ENCODE data around the gene OBSCN. TPM values are rescaled to one million over a fixed set of nuclear protein-coding genes. Genes with fewer than 3 reads are reported as not detected.

Gene OBSCN
- total RNA-seq, 1 donor from 2014 or later = 16.9 TPM

GRCh38 chr1:228233136-228233535 lies 25.3 kb downstream of the OBSCN start:
- DNase-seq (ENCODE audit: low spot score) = no peak
- H3K9me3 Mint-ChIP-seq (ENCODE audit: unreplicated experiment) = no peaks in the 10 kb centered on the region
- no peaks in the 10 kb centered on the region for H3K36me3 Mint-ChIP-seq (ENCODE audit: low read depth, unreplicated experiment)
- H3K27ac Mint-ChIP-seq (ENCODE audit: unreplicated experiment) = no peak overlapping the region
- H3K4me1 Mint-ChIP-seq (ENCODE audit: unreplicated experiment) = no peaks in the 10 kb centered on the region
- no peak overlapping the region for H3K4me3 Mint-ChIP-seq (ENCODE audit: unreplicated experiment)
- TF ChIP-seq CTCF (IDR thresholded peaks at IDR 0.05; ENCODE audit: unreplicated experiment) = no peak
- no peaks in the 10 kb centered on the region for H3K27me3 Mint-ChIP-seq (ENCODE audit: unreplicated experiment)

- no peaks in the 10 kb centered on the region for H3K27me3 Mint-ChIP-seq (ENCODE audit: unreplicated experiment)
- H3K27ac Mint-ChIP-seq (ENCODE audit: unreplicated experiment) = no peak overlapping the region
- H3K9me3 Mint-ChIP-seq (ENCODE audit: unreplicated experiment) = no peaks in the 10 kb centered on the region
- H3K36me3 Mint-ChIP-seq (ENCODE audit: low read depth, unreplicated experiment) = peaks cover 14% of the 10 kb centered on the region
- no peak for DNase-seq (ENCODE audit: low spot score)
- H3K4me1 Mint-ChIP-seq (ENCODE audit: unreplicated experiment) = no peaks in the 10 kb centered on the region
- H3K4me3 Mint-ChIP-seq (ENCODE audit: unreplicated experiment) = no peak overlapping the region
- no peak for TF ChIP-seq CTCF (IDR thresholded peaks at IDR 0.05; ENCODE audit: unreplicated experiment)
Observed at GRCh38 chr1:228234921-228235320, 27.1 kb downstream of the OBSCN start.

GRCh38 chr1:228236744-228237143 lies 28.9 kb downstream of the OBSCN start:
- H3K9me3 Mint-ChIP-seq (ENCODE audit: unreplicated experiment) = peaks cover 6% of the 10 kb centered on the region
- no peaks in the 10 kb centered on the region for H3K4me1 Mint-ChIP-seq (ENCODE audit: unreplicated experiment)
- H3K4me3 Mint-ChIP-seq (ENCODE audit: unreplicated experiment) = no peak overlapping the region
- H3K36me3 Mint-ChIP-seq (ENCODE audit: low read depth, unreplicated experiment) = peaks cover 29% of the 10 kb centered on the region
- peak; percentile 69 for DNase-seq (ENCODE audit: low spot score)
- H3K27me3 Mint-ChIP-seq (ENCODE audit: unreplicated experiment) = peaks cover 4% of the 10 kb centered on the region
- H3K27ac Mint-ChIP-seq (ENCODE audit: unreplicated experiment) = no peak overlapping the region
- peak; percentile 38 for TF ChIP-seq CTCF (IDR thresholded peaks at IDR 0.05; ENCODE audit: unreplicated experiment)

- peaks cover 6% of the 10 kb centered on the region for H3K9me3 Mint-ChIP-seq (ENCODE audit: unreplicated experiment)
- no peak for DNase-seq (ENCODE audit: low spot score)
- no peak for TF ChIP-seq CTCF (IDR thresholded peaks at IDR 0.05; ENCODE audit: unreplicated experiment)
- H3K36me3 Mint-ChIP-seq (ENCODE audit: low read depth, unreplicated experiment) = peaks cover 37% of the 10 kb centered on the region
- H3K27ac Mint-ChIP-seq (ENCODE audit: unreplicated experiment) = no peak overlapping the region
- H3K27me3 Mint-ChIP-seq (ENCODE audit: unreplicated experiment) = peaks cover 4% of the 10 kb centered on the region
- no peaks in the 10 kb centered on the region for H3K4me1 Mint-ChIP-seq (ENCODE audit: unreplicated experiment)
- no peak overlapping the region for H3K4me3 Mint-ChIP-seq (ENCODE audit: unreplicated experiment)
Observed at GRCh38 chr1:228238007-228238406, 30.2 kb downstream of the OBSCN start.

GRCh38 chr1:228238461-228238860 lies 30.6 kb downstream of the OBSCN start:
- Mint-ChIP-seq H3K27ac (ENCODE audit: unreplicated experiment) (no peak overlapping the region), H3K36me3 (ENCODE audit: low read depth, unreplicated experiment) (peaks cover 41% of the 10 kb centered on the region), H3K4me1 (ENCODE audit: unreplicated experiment) (no peaks in the 10 kb centered on the region), H3K4me3 (ENCODE audit: unreplicated experiment) (peak overlapping the region; percentile 29), H3K9me3 (ENCODE audit: unreplicated experiment) (peaks cover 6% of the 10 kb centered on the region), H3K27me3 (ENCODE audit: unreplicated experiment) (peaks cover 4% of the 10 kb centered on the region)
- no peak for TF ChIP-seq CTCF (IDR thresholded peaks at IDR 0.05; ENCODE audit: unreplicated experiment)
- DNase-seq (ENCODE audit: low spot score) = no peak
